HepG2 (cell line): ENCODE data around the gene UBQLN1. TPM values are rescaled to one million over a fixed set of nuclear protein-coding genes. Genes with fewer than 3 reads are reported as not detected.

ENCODE experiments used
- CHCHD3 ChIP-seq: sonication (generic); formaldehyde crosslinking; IDR thresholded peaks from 2 replicates; pipeline ENCODE4 v1.8.0; 2022; ENCODE audit warnings: mild to moderate bottlenecking, missing genetic modification reagents, moderate library complexity
- CREB3 ChIP-seq: sonication (generic); formaldehyde crosslinking; IDR thresholded peaks from 2 replicates; pipeline ENCODE4 v1.5.0; 2020; ENCODE audit warnings: missing genetic modification reagents
- DPF2 ChIP-seq: sonication (generic); formaldehyde crosslinking; IDR thresholded peaks from 2 replicates; pipeline ENCODE4 v1.4.0; 2020; ENCODE audit warnings: mild to moderate bottlenecking, low read depth, missing genetic modification reagents, borderline replicate concordance
- ELK4 ChIP-seq: sonication (generic); formaldehyde crosslinking; IDR thresholded peaks from 2 replicates; pipeline ENCODE4 v1.9.0; 2021; ENCODE audit warnings: missing genetic modification reagents, borderline replicate concordance
- ESRRA ChIP-seq: sonication (generic); formaldehyde crosslinking; IDR thresholded peaks from 2 replicates; pipeline ENCODE4 v1.5.1; 2020; ENCODE audit warnings: mild to moderate bottlenecking, low read depth, missing genetic modification reagents
- FOSL2 ChIP-seq: sonication (generic); formaldehyde crosslinking; IDR thresholded peaks from 2 replicates; pipeline ENCODE4 v1.4.0; 2020; ENCODE audit warnings: missing genetic modification reagents
- MBD4 ChIP-seq: IDR thresholded peaks from 2 replicates; pipeline ENCODE4 v1.6.1; 2012; ENCODE audit warnings: low read length, inconsistent platforms, borderline replicate concordance
- PHB2 ChIP-seq: fragments of 450-650 bp; IDR thresholded peaks from 2 replicates; pipeline ENCODE4 v1.6.1; 2018; ENCODE audit not compliant: partially characterized antibody
- PHF5A ChIP-seq: IDR thresholded peaks from one replicate; pipeline ENCODE4 v1.6.1; 2018; ENCODE audit warnings: low read depth, missing genetic modification reagents; ENCODE audit not compliant: unreplicated experiment
- PREB ChIP-seq: sonication (generic); formaldehyde crosslinking; IDR thresholded peaks from 2 replicates; pipeline ENCODE4 v1.4.0; 2020; ENCODE audit warnings: missing genetic modification reagents
- SOX5 ChIP-seq: IDR thresholded peaks from 2 replicates; pipeline ENCODE4 v1.6.1; 2016; ENCODE audit warnings: borderline replicate concordance
- TARDBP ChIP-seq: sonication (generic); formaldehyde crosslinking; IDR thresholded peaks from 2 replicates; pipeline ENCODE4 v1.8.0; 2022; ENCODE audit warnings: mild to moderate bottlenecking, missing genetic modification reagents
- THAP8 ChIP-seq: sonication (generic); formaldehyde crosslinking; IDR thresholded peaks from 2 replicates; pipeline ENCODE4 v1.5.1; 2020; ENCODE audit warnings: missing genetic modification reagents, mild to moderate bottlenecking, borderline replicate concordance
- TIGD3 ChIP-seq: sonication (generic); formaldehyde crosslinking; IDR thresholded peaks from 2 replicates; pipeline ENCODE4 v1.5.1; 2020; ENCODE audit warnings: mild to moderate bottlenecking, missing genetic modification reagents, borderline replicate concordance
- ZC3H4 ChIP-seq: sonication (generic); formaldehyde crosslinking; IDR thresholded peaks from 2 replicates; pipeline ENCODE4 v1.4.0; 2020; ENCODE audit warnings: missing genetic modification reagents, borderline replicate concordance
- ZHX1 ChIP-seq: sonication (generic); formaldehyde crosslinking; IDR thresholded peaks from 2 replicates; pipeline ENCODE4 v1.8.1; 2022; ENCODE audit warnings: low read depth, mild to moderate bottlenecking, missing genetic modification reagents
- ZNF558 ChIP-seq: sonication (generic); formaldehyde crosslinking; IDR thresholded peaks from 2 replicates; pipeline ENCODE4 v1.9.0; 2022; ENCODE audit warnings: mild to moderate bottlenecking, missing genetic modification reagents, borderline replicate concordance
- ZNF569 ChIP-seq: sonication (generic); formaldehyde crosslinking; IDR thresholded peaks from 2 replicates; pipeline ENCODE4 v1.5.0; 2020; ENCODE audit warnings: mild to moderate bottlenecking, missing genetic modification reagents, moderate library complexity, borderline replicate concordance
- ZNF572 ChIP-seq: sonication (generic); formaldehyde crosslinking; IDR thresholded peaks from 2 replicates; pipeline ENCODE4 v1.5.1; 2020; ENCODE audit warnings: mild to moderate bottlenecking, missing genetic modification reagents
- ZNF782 ChIP-seq: sonication (generic); formaldehyde crosslinking; IDR thresholded peaks from 2 replicates; pipeline ENCODE4 v1.4.0; 2020; ENCODE audit warnings: missing genetic modification reagents, mild to moderate bottlenecking, borderline replicate concordance
- ZNF850 ChIP-seq: sonication (generic); formaldehyde crosslinking; conservative IDR thresholded peaks from 2 replicates; pipeline ENCODE4 v1.9.0; 2021; ENCODE audit warnings: mild to moderate bottlenecking, missing genetic modification reagents
- polyA plus RNA-seq, 8 experiments: library from polyadenylated mRNA; depleted of rRNA in 3 of 8; stranded (reverse) in 7 of 8; unstranded in 1 of 8; fragments of >200 nt; fragmentation: Illumina TruSeq in 4 of 8; extraction: Trizol in 4 of 8; gene quantifications; 2 replicates each; pipeline versions ENCODE4 v1.2.1 to v1.2.3, GENCODE V29; 2011 to 2016; ENCODE audit warnings: low read depth in 4 of 8, missing spikeins in 1 of 8, mixed read lengths in 1 of 8; ENCODE audit not compliant: insufficient read depth in 1 of 8
- total RNA-seq, 5 experiments: library from RNA; depleted of rRNA; stranded (reverse); fragments of >200 nt; fragmentation: Illumina TruSeq; extraction: Trizol; gene quantifications; 2 replicates each; pipeline ENCODE4 v1.2.3, GENCODE V29; 2016; ENCODE audit warnings: low read depth in 1 of 5

UBQLN1 gene
- total and polyA plus RNA-seq, 2 of the 13 experiments (the other 11 are each of a cell fraction or from before 2014, with no cell fraction given): 78.1 to 83.8 TPM

GRCh38 chr9:83707768-83708514 is at the start of gene UBQLN1 (continued):
- no peak for TF ChIP-seq PHF5A (CRISPR knock-in tag)
- TF ChIP-seq ZHX1 (CRISPR knock-in tag): peak; percentile 93
- TF ChIP-seq ELK4: no peak
- no peak; the same call in 1 of the 2 replicates for TF ChIP-seq ZC3H4
- TF ChIP-seq ESRRA (CRISPR knock-in tag): no peak
- no peak for TF ChIP-seq ZNF558 (CRISPR knock-in tag)
- no peak for TF ChIP-seq MBD4
- TF ChIP-seq TARDBP (CRISPR knock-in tag): no peak
- TF ChIP-seq ZNF572 (CRISPR knock-in tag): peak; percentile 47
- no peak for TF ChIP-seq DPF2 (CRISPR knock-in tag)
- peak; percentile 76 for TF ChIP-seq FOSL2 (CRISPR knock-in tag)
- no peak for TF ChIP-seq CHCHD3 (CRISPR knock-in tag)
- TF ChIP-seq PREB (CRISPR knock-in tag): no peak
- TF ChIP-seq THAP8: peak; percentile 95; the same call in 1 of the 2 replicates
- no peak for TF ChIP-seq ZNF782 (CRISPR knock-in tag)
- peak; percentile 15; the same call in 1 of the 2 replicates for TF ChIP-seq TIGD3
- 0 out of 2 replicates have a peak, but pooled peaks have one; percentile 41 for TF ChIP-seq CREB3
- TF ChIP-seq PHB2: no peak
- no peak for TF ChIP-seq SOX5 (CRISPR knock-in tag)
- 0 out of 2 replicates have a peak, but pooled peaks have one; percentile 40 for TF ChIP-seq ZNF569
- TF ChIP-seq ZNF850 (CRISPR knock-in tag): no peak
